Endothelial cell of umbilical vein (primary cell): ENCODE measurements around the gene OR52A5. TPM values are rescaled to one million over a fixed set of nuclear protein-coding genes. Genes with fewer than 3 reads are reported as not detected.

Experiments used
- BruUV-seq: library from RNA; stranded (reverse); fragments of 400-500 nt; replicated peaks from 2 replicates; lab custom pipeline; 2021; lab: Mats Ljungman, UMichigan
- CTCF ChIA-PET: fragments of 300-600, 350-600 bp; sonication (Branson Sonifier 250); formaldehyde crosslinking; loops from one replicate; lab custom pipeline; 2021; ENCODE audit warnings: antibody characterized with exemption, inconsistent platforms; lab: Charles Lee
- POLR2A ChIA-PET: fragments of 300-600, 350-600 bp; sonication (Branson Sonifier 250); formaldehyde crosslinking; loops from one replicate; lab custom pipeline; 2021; ENCODE audit warnings: antibody characterized with exemption, inconsistent platforms; lab: Charles Lee
- DNase-seq: peaks from one replicate; pipeline ENCODE4 v3.0.0-alpha.2; 2011; ENCODE audit warnings: low read depth, low spot score
- FAIRE-seq: peaks from 2 replicates; lab custom pipeline; 2011; peaks lifted over from hg19 to GRCh38; lab: Jason Lieb, UNC
- H2AFZ ChIP-seq: 2 replicates; pipeline ENCODE4 v1.6.0; 2012; ENCODE audit warnings: low read depth, low read length, control low read depth, inconsistent platforms
- H3K27ac ChIP-seq: 2 replicates; pipeline ENCODE4 v1.5.1; 2011; ENCODE audit warnings: low read depth, mild to moderate bottlenecking, control low read depth, low read length, moderate library complexity; ENCODE audit not compliant: insufficient read depth
- H3K27me3 ChIP-seq, 2 experiments: 2 replicates each; pipeline versions ENCODE4 v1.6.0 to v1.6.1; 2011; ENCODE audit warnings: low read length in 2 of 2, mixed read lengths in 1 of 2; ENCODE audit not compliant: control insufficient read depth in 2 of 2, insufficient read depth in 2 of 2
- H3K36me3 ChIP-seq, 2 experiments: 2 replicates in 1 of 2; 3 replicates in 1 of 2; pipeline ENCODE4 v1.5.1; 2011; ENCODE audit warnings: low read length in 2 of 2, mild to moderate bottlenecking in 1 of 2, moderate library complexity in 1 of 2; ENCODE audit not compliant: control insufficient read depth in 2 of 2, insufficient read depth in 2 of 2; ENCODE audit errors: extremely low read depth in 1 of 2
- H3K4me1 ChIP-seq: 3 replicates; pipeline ENCODE4 v1.5.1; 2011; ENCODE audit warnings: mild to moderate bottlenecking, low read length; ENCODE audit not compliant: control insufficient read depth, insufficient read depth; ENCODE audit errors: extremely low read depth
- H3K4me2 ChIP-seq: 2 replicates; pipeline ENCODE4 v1.6.1; 2011; ENCODE audit warnings: low read length, control low read depth, mixed read lengths; ENCODE audit not compliant: insufficient read depth
- H3K4me3 ChIP-seq, 3 experiments: fragments of 200-600 bp in 1 of 3; sonication (generic), shearing (Covaris generic) in 1 of 3; replicated peaks in 1 of 3; 2 replicates each; pipeline ENCODE4 v1.5.1; 2011 to 2016; ENCODE audit warnings: control low read depth in 3 of 3, low read length in 3 of 3, mild to moderate bottlenecking in 2 of 3, inconsistent platforms in 1 of 3, low read depth in 1 of 3, moderate library complexity in 1 of 3; ENCODE audit not compliant: insufficient read depth in 1 of 3
- H3K79me2 ChIP-seq: 2 replicates; pipeline ENCODE4 v1.6.0; 2012; ENCODE audit warnings: low read length, inconsistent platforms; ENCODE audit not compliant: control insufficient read depth, insufficient read depth
- H3K9ac ChIP-seq: replicated peaks from 2 replicates; pipeline ENCODE3; 2011; ENCODE audit warnings: low read length, control low read depth; ENCODE audit not compliant: insufficient read depth; ENCODE audit errors: extremely low read depth
- H3K9me1 ChIP-seq: replicated peaks from 3 replicates; pipeline ENCODE4 v1.6.0; 2011; ENCODE audit warnings: mild to moderate bottlenecking, low read length; ENCODE audit not compliant: control insufficient read depth, insufficient read depth; ENCODE audit errors: extremely low read depth
- H3K9me3 ChIP-seq: replicated peaks from 2 replicates; pipeline ENCODE4 v1.5.1; 2012; ENCODE audit warnings: low read length, inconsistent platforms; ENCODE audit not compliant: control insufficient read depth, insufficient read depth
- H4K20me1 ChIP-seq: replicated peaks from 2 replicates; pipeline ENCODE3; 2011; ENCODE audit warnings: mild to moderate bottlenecking, low read length; ENCODE audit not compliant: control insufficient read depth, insufficient read depth; ENCODE audit errors: extremely low read depth
- CTCF ChIP-seq, 2 donors: IDR thresholded peaks; 1 replicate in 1 of 2; 2 replicates in 1 of 2; pipeline ENCODE4 v1.5.1; 2011; ENCODE audit warnings: low read length in 2 of 2, mild to moderate bottlenecking in 2 of 2, moderate library complexity in 2 of 2, control low read depth in 1 of 2, inconsistent platforms in 1 of 2, low read depth in 1 of 2; ENCODE audit not compliant: insufficient read depth in 1 of 2; ENCODE audit errors: extremely low read depth in 1 of 2
- EZH2 ChIP-seq: IDR thresholded peaks from 2 replicates; pipeline ENCODE4 v1.6.1; 2012; ENCODE audit warnings: borderline replicate concordance, low read depth, mild to moderate bottlenecking, moderate library complexity, low read length, inconsistent platforms; ENCODE audit not compliant: severe bottlenecking
- FOS ChIP-seq: IDR thresholded peaks from 2 replicates; pipeline ENCODE4 v1.6.1; 2011; ENCODE audit warnings: mild to moderate bottlenecking, low read length, moderate library complexity, borderline replicate concordance; ENCODE audit not compliant: insufficient read depth
- GATA2 ChIP-seq: IDR thresholded peaks from 2 replicates; pipeline ENCODE4 v1.7.0; 2011; ENCODE audit warnings: low read depth, mild to moderate bottlenecking, moderate library complexity, mixed read lengths, low read length; ENCODE audit not compliant: insufficient read length, insufficient read depth
- JUN ChIP-seq: IDR thresholded peaks from 2 replicates; pipeline ENCODE4 v1.6.1; 2011; ENCODE audit warnings: borderline replicate concordance, low read depth; ENCODE audit not compliant: insufficient read length, insufficient read depth
- MAX ChIP-seq: IDR thresholded peaks from 2 replicates; pipeline ENCODE4 v1.6.1; 2011; ENCODE audit not compliant: insufficient read depth, insufficient read length
- MYC ChIP-seq: IDR thresholded peaks from one replicate; pipeline ENCODE4 v1.6.1; 2011; ENCODE audit warnings: mild to moderate bottlenecking, low read depth, low read length
- POLR2A ChIP-seq: IDR thresholded peaks from 2 replicates; pipeline ENCODE4 v1.6.1; 2012; ENCODE audit warnings: low read depth, mild to moderate bottlenecking, control low read depth, low read length
- POLR2AphosphoS5 ChIP-seq: IDR thresholded peaks from 2 replicates; pipeline ENCODE4 v1.6.1; 2012; ENCODE audit warnings: low read depth, mild to moderate bottlenecking, control low read depth, low read length, moderate library complexity; ENCODE audit not compliant: insufficient read depth
- dilution Hi-C: fragments of 300-500 bp; cut with MboI; formaldehyde crosslinking; loops from one replicate; pipeline ENCODE4 v1.15.0; 2019; ENCODE audit warnings: low sequenced_read_pairs; ENCODE audit not compliant: extremely low pct_ligation_motif_present
- intact Hi-C: fragments of 100-400 bp; cut with micrococcal nuclease; formaldehyde crosslinking; loops from one replicate; pipeline ENCODE4 v1.10.0; 2022
- polyA plus RNA-seq, 4 experiments: library from polyadenylated mRNA; depleted of rRNA in 3 of 4; stranded (reverse) in 3 of 4; unstranded in 1 of 4; fragments of >200 nt; gene quantifications; 2 replicates each; pipeline versions ENCODE4 v1.2.1 to v1.2.3, GENCODE V29; 2011 to 2012; ENCODE audit warnings: missing spikeins in 1 of 4
- total RNA-seq: library from RNA; stranded (reverse); gene quantifications from 2 replicates; pipeline ENCODE4 v1.2.3, GENCODE V29; 2021

The OR52A5 gene
- total and polyA plus RNA-seq, 2 donors (not counting 3 experiments of a cell fraction or from before 2014, with no cell fraction given), result not detected

GRCh38 chr11:5096011-5096410, 42.1 kb downstream of the OR52A5 start:
- Histone ChIP-seq H4K20me1 (no peaks in the 10 kb centered on the region), H3K27ac (no peak overlapping the region), H3K9ac (no peak overlapping the region), H3K36me3 (no peaks in the 10 kb centered on the region), H3K27me3 (no peaks in the 10 kb centered on the region), H3K9me1 (no peaks in the 10 kb centered on the region), H3K9me3 (no peaks in the 10 kb centered on the region), H3K79me2 (no peaks in the 10 kb centered on the region), H3K4me3 (no peak overlapping the region), H3K4me2 (no peak overlapping the region), H3K4me1 (no peaks in the 10 kb centered on the region), H2AFZ (no peak overlapping the region)
- intact Hi-C loops, result no loop called here
- POLR2A ChIA-PET, result no interaction called here
- FAIRE-seq (no peak), DNase-seq (no peak)
- dilution Hi-C loops, result no loop called here
- BruUV-seq, result no TSS peak
- TF ChIP-seq CTCF (IDR thresholded peaks at IDR 0.05; ENCODE audit: extremely low read depth in 1 of 2, insufficient read depth in 1 of 2, low read depth in 1 of 2, low read length in 2 of 2), result no peak
- TF ChIP-seq POLR2AphosphoS5, result no peak
- TF ChIP-seq GATA2, result no peak
- TF ChIP-seq JUN, result no peak
- TF ChIP-seq MYC, result no peak
- no peak for TF ChIP-seq FOS
- no peak for TF ChIP-seq POLR2A
- no peak for TF ChIP-seq EZH2
- TF ChIP-seq MAX, result no peak
- CTCF ChIA-PET, result no interaction called here
